ENCODE results near the gene ADGRL3.

DNA sequence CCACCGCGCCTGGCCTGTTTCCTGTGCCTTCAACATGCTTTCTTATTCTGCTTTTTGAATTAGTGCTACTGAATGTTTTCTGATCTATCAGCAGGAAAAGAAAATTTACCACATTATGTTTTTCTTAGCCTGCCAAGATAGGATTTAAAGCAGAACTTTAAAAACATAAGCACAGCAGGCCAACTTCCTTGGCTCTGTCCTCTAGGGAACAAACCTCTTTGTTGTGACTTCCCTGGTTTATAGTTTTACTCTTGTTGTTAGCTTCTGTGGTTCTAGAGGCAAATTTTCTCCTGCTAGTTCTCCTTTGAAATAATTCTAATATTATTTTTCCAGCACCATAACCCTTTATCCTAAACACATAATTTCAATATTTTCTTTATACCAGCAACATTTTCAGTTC lies 605.1 kb downstream of the ADGRL3 start:
- TF ChIP-seq POLR2AphosphoS5 (IDR thresholded peaks at IDR 0.05), result no peak
- TF ChIP-seq, protein P1, sequence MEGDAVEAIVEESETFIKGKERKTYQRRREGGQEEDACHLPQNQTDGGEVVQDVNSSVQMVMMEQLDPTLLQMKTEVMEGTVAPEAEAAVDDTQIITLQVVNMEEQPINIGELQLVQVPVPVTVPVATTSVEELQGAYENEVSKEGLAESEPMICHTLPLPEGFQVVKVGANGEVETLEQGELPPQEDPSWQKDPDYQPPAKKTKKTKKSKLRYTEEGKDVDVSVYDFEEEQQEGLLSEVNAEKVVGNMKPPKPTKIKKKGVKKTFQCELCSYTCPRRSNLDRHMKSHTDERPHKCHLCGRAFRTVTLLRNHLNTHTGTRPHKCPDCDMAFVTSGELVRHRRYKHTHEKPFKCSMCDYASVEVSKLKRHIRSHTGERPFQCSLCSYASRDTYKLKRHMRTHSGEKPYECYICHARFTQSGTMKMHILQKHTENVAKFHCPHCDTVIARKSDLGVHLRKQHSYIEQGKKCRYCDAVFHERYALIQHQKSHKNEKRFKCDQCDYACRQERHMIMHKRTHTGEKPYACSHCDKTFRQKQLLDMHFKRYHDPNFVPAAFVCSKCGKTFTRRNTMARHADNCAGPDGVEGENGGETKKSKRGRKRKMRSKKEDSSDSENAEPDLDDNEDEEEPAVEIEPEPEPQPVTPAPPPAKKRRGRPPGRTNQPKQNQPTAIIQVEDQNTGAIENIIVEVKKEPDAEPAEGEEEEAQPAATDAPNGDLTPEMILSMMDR (IDR thresholded peaks at IDR 0.05), result no peak

Data from transverse colon (tissue), 4 donors.